CMK (cell line): Measurements from ENCODE around the gene WDR18.

Experiments
- DNase-seq: peaks from one replicate; pipeline ENCODE4 v3.0.0-alpha.2; 2010; ENCODE audit warnings: low read depth

Gene WDR18

DNA sequence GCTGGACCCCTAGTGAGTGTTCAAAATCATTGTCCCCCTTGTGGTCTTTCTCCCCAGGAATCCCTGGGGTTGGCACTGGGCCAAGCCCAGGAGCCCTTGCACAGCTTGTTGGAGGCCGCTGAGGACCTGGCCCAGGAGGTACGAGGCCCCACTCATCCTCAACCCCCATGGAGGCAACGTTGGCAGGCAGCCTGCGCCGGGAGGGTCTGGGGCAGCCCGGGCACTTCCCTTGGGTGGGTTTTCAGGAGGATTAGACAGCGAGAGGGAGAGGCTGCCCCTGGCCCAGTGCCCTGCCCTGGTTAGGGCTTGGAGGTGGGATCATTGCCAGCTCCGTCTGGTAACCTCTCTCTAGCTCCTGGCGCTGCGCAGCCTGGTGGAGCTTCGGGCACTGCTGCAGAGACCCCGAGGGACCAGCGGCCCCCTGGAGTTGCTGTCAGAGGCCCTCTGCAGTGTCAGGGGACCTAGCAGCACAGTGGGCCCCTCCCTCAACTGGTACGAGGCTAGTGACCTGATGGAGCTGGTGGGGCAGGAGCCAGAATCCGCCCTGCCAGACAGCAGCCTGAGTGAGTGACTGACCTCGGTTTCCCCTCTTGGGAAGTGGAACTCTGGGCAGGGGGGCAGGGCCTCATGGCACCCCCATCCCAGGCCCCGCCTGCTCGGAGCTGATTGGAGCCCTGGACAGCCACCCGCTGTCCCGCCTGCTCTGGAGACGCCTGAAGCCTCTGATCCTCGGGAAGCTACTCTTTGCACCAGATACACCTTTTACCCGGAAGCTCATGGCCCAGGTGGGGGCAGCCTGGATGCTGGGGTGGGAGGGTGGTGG is 58.8 kb downstream of the WDR18 start:
- no peak for DNase-seq
